WTC11 (cell line): ENCODE measurements around the gene PRKAG2. TPM values are rescaled to one million over a fixed set of nuclear protein-coding genes. Genes with fewer than 3 reads are reported as not detected.

Experiments
- ATAC-seq: fragments of 200-7000 bp; cut with Tn5 transposase; 2 replicates; pipeline ENCODE4 v1.10.0; 2021; ENCODE audit warnings: mild to moderate bottlenecking, moderate library complexity
- CTCF ChIA-PET: fragments of 300-600 bp; sonication (Branson Sonifier 250); formaldehyde crosslinking; loops from one replicate; lab custom pipeline; 2021; ENCODE audit warnings: antibody characterized with exemption; lab: Charles Lee
- POLR2A ChIA-PET: fragments of 350-600 bp; sonication (Branson Sonifier 250); formaldehyde crosslinking; loops from one replicate; lab custom pipeline; 2021; ENCODE audit warnings: antibody characterized with exemption; lab: Charles Lee
- DNase-seq: peaks from one replicate; pipeline ENCODE4 v3.0.0; 2021; ENCODE audit warnings: low spot score
- H3K27ac Mint-ChIP-seq: 2 replicates; pipeline ENCODE4 v1.8.0; 2021; ENCODE audit warnings: mixed read lengths
- H3K27me3 Mint-ChIP-seq: 2 replicates; pipeline ENCODE4 v1.8.0; 2021; ENCODE audit warnings: low read depth, mild to moderate bottlenecking, moderate library complexity, mixed read lengths
- H3K36me3 Mint-ChIP-seq: 2 replicates; pipeline ENCODE4 v1.8.0; 2021; ENCODE audit warnings: mixed read lengths
- H3K4me1 Mint-ChIP-seq: 2 replicates; pipeline ENCODE4 v1.8.0; 2022; ENCODE audit warnings: mixed read lengths
- H3K4me3 Mint-ChIP-seq: 2 replicates; pipeline ENCODE4 v1.8.0; 2021; ENCODE audit warnings: mild to moderate bottlenecking, moderate library complexity, mixed read lengths
- H3K9me3 Mint-ChIP-seq: 2 replicates; pipeline ENCODE4 v1.8.0; 2021; ENCODE audit warnings: mixed read lengths
- CREB1 ChIP-seq: sonication (generic); formaldehyde crosslinking; IDR thresholded peaks from 2 replicates; pipeline ENCODE4 v1.8.0; 2023; ENCODE audit warnings: mild to moderate bottlenecking, missing genetic modification reagents
- ELF4 ChIP-seq: sonication (generic); formaldehyde crosslinking; IDR thresholded peaks from 2 replicates; pipeline ENCODE4 v1.8.1; 2022; ENCODE audit warnings: low read depth, mild to moderate bottlenecking, moderate library complexity, missing genetic modification reagents
- ESRRA ChIP-seq: sonication (generic); formaldehyde crosslinking; IDR thresholded peaks from 2 replicates; pipeline ENCODE4 v1.8.1; 2022; ENCODE audit warnings: mild to moderate bottlenecking, missing genetic modification reagents, borderline replicate concordance
- ETV6 ChIP-seq: sonication (generic); formaldehyde crosslinking; IDR thresholded peaks from 2 replicates; pipeline ENCODE4 v1.8.1; 2022; ENCODE audit warnings: mild to moderate bottlenecking, missing genetic modification reagents
- GTF2I ChIP-seq: fragments of 250-450 bp; sonication (Bioruptor Pico); conservative IDR thresholded peaks from 2 replicates; pipeline ENCODE4 v1.4.0; 2021; ENCODE audit warnings: mild to moderate bottlenecking
- HMGA2 ChIP-seq: fragments of 250-450 bp; sonication (Bioruptor Pico); IDR thresholded peaks from 2 replicates; pipeline ENCODE4 v1.4.0; 2021; ENCODE audit warnings: mild to moderate bottlenecking, moderate library complexity
- JUN ChIP-seq: sonication (generic); formaldehyde crosslinking; IDR thresholded peaks from 2 replicates; pipeline ENCODE4 v1.8.0; 2023; ENCODE audit warnings: mild to moderate bottlenecking, missing genetic modification reagents
- MXD4 ChIP-seq: fragments of 250-450 bp; sonication (Bioruptor Pico); IDR thresholded peaks from 2 replicates; pipeline ENCODE4 v1.8.0; 2021; ENCODE audit warnings: mild to moderate bottlenecking, moderate library complexity, borderline replicate concordance
- NR3C1 ChIP-seq: sonication (generic); formaldehyde crosslinking; conservative IDR thresholded peaks from 2 replicates; pipeline ENCODE4 v1.8.1; 2023; ENCODE audit warnings: low read depth, mild to moderate bottlenecking, missing genetic modification reagents
- PRRX2 ChIP-seq: fragments of 250-450 bp; sonication (Bioruptor Pico); IDR thresholded peaks from 2 replicates; pipeline ENCODE4 v1.8.0; 2021; ENCODE audit warnings: mild to moderate bottlenecking
- SMAD3 ChIP-seq: sonication (generic); formaldehyde crosslinking; IDR thresholded peaks from 2 replicates; pipeline ENCODE4 v1.8.0; 2022; ENCODE audit warnings: missing genetic modification reagents, mild to moderate bottlenecking, borderline replicate concordance
- SMAD4 ChIP-seq: sonication (generic); formaldehyde crosslinking; IDR thresholded peaks from 2 replicates; pipeline ENCODE4 v1.8.0; 2022; ENCODE audit warnings: mild to moderate bottlenecking, missing genetic modification reagents
- ZBTB21 ChIP-seq: sonication (generic); formaldehyde crosslinking; IDR thresholded peaks from 2 replicates; pipeline ENCODE4 v1.8.1; 2023; ENCODE audit warnings: mild to moderate bottlenecking, missing genetic modification reagents, borderline replicate concordance
- ZNF138 ChIP-seq: sonication (generic); formaldehyde crosslinking; conservative IDR thresholded peaks from 2 replicates; pipeline ENCODE4 v1.8.1; 2022; ENCODE audit warnings: mild to moderate bottlenecking, moderate library complexity, missing genetic modification reagents
- ZNF396 ChIP-seq: fragments of 250-450 bp; sonication (Bioruptor Pico); IDR thresholded peaks from 2 replicates; pipeline ENCODE4 v1.8.0; 2021; ENCODE audit warnings: mild to moderate bottlenecking, moderate library complexity, borderline replicate concordance
- ZNF423 ChIP-seq: fragments of 250-450 bp; sonication (Bioruptor Pico); IDR thresholded peaks from 2 replicates; pipeline ENCODE4 v2.1.2; 2022; ENCODE audit warnings: mild to moderate bottlenecking, moderate library complexity
- total RNA-seq: library from RNA; stranded (reverse); gene quantifications from 3 replicates; pipeline ENCODE4 v1.2.3, GENCODE V29; 2021
- TF ChIP-seq, protein P1 (sequence below): fragments of 250-450 bp; sonication (Bioruptor Pico); IDR thresholded peaks from 2 replicates; pipeline ENCODE4 v1.9.0; 2021; ENCODE audit warnings: moderate library complexity, mild to moderate bottlenecking, inconsistent platforms, borderline replicate concordance
- TF ChIP-seq, protein P2 (sequence below): sonication (generic); formaldehyde crosslinking; IDR thresholded peaks from 2 replicates; pipeline ENCODE4 v1.8.0; 2023; ENCODE audit warnings: mild to moderate bottlenecking, missing genetic modification reagents
- TF ChIP-seq, protein P3 (sequence below): sonication (generic); formaldehyde crosslinking; IDR thresholded peaks from 2 replicates; pipeline ENCODE4 v1.8.1; 2022; ENCODE audit warnings: low read depth, mild to moderate bottlenecking, moderate library complexity, missing genetic modification reagents, borderline replicate concordance
- TF ChIP-seq, protein P4 (sequence below): sonication (generic); formaldehyde crosslinking; IDR thresholded peaks from 2 replicates; pipeline ENCODE4 v1.8.1; 2023; ENCODE audit warnings: mild to moderate bottlenecking, missing genetic modification reagents, moderate library complexity
- TF ChIP-seq, protein P5 (sequence below): sonication (generic); formaldehyde crosslinking; IDR thresholded peaks from 2 replicates; pipeline ENCODE4 v1.8.0; 2022; ENCODE audit warnings: mild to moderate bottlenecking, missing genetic modification reagents
- TF ChIP-seq, protein P6 (sequence below): sonication (generic); formaldehyde crosslinking; IDR thresholded peaks from 2 replicates; pipeline ENCODE4 v1.8.1; 2022; ENCODE audit warnings: mild to moderate bottlenecking, moderate library complexity, missing genetic modification reagents
- TF ChIP-seq, protein P7 (sequence below): sonication (generic); formaldehyde crosslinking; IDR thresholded peaks from 2 replicates; pipeline ENCODE4 v1.8.1; 2022; ENCODE audit warnings: missing genetic modification reagents, borderline replicate concordance

PRKAG2 gene
- total RNA-seq, 1 experiment from 2014 or later, result 20.3 TPM

DNA sequence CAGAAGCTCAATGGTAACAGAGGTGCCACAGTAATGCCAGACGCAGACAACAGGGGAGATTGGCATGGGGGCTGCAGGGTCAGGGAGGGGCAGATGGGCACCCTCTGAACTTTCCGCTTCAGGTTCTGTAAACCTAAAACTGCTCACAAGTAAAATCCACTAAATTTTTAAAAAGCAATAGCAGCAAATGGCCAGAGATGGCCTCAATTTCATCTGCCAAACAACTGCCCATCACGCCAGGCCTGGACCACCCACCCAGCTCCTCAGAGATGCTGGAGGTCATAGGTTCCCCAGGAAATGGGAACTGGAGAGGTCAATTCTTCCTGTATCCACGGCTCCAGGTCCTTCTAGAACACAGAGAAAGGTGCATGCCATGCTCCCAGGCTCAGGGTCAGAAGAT is 76.1 kb downstream of the PRKAG2 start:
- no peaks in the 10 kb centered on the region for H3K36me3 Mint-ChIP-seq
- H3K27me3 Mint-ChIP-seq, result no peaks in the 10 kb centered on the region
- H3K4me1 Mint-ChIP-seq, result no peaks in the 10 kb centered on the region
- ATAC-seq (no peak), DNase-seq (no peak)
- ChIA-PET CTCF (interaction anchor here (0.7 to 1.5 kb wide), 2 partner anchors 9 to 391 kb away, joined by 3 read pairs; no protein-coding TSS in a partner anchor), POLR2A (no interaction called here)
- TF ChIP-seq ZNF396 (CRISPR knock-in tag) (no peak), ELF4 (CRISPR knock-in tag) (no peak), HMGA2 (no peak), ZNF423 (CRISPR knock-in tag) (no peak), ZNF138 (CRISPR knock-in tag) (no peak), CREB1 (no peak), GTF2I (no peak), SMAD3 (CRISPR knock-in tag) (no peak), ETV6 (CRISPR knock-in tag) (no peak), JUN (CRISPR knock-in tag) (no peak), NR3C1 (CRISPR knock-in tag) (no peak), ESRRA (no peak)
- TF ChIP-seq, protein P1, sequence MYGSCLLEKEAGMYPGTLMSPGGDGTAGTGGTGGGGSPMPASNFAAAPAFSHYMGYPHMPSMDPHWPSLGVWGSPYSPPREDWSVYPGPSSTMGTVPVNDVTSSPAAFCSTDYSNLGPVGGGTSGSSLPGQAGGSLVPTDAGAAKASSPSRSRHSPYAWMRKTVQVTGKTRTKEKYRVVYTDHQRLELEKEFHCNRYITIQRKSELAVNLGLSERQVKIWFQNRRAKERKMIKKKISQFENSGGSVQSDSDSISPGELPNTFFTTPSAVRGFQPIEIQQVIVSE (CRISPR knock-in tag), result no peak
- TF ChIP-seq, protein P2, sequence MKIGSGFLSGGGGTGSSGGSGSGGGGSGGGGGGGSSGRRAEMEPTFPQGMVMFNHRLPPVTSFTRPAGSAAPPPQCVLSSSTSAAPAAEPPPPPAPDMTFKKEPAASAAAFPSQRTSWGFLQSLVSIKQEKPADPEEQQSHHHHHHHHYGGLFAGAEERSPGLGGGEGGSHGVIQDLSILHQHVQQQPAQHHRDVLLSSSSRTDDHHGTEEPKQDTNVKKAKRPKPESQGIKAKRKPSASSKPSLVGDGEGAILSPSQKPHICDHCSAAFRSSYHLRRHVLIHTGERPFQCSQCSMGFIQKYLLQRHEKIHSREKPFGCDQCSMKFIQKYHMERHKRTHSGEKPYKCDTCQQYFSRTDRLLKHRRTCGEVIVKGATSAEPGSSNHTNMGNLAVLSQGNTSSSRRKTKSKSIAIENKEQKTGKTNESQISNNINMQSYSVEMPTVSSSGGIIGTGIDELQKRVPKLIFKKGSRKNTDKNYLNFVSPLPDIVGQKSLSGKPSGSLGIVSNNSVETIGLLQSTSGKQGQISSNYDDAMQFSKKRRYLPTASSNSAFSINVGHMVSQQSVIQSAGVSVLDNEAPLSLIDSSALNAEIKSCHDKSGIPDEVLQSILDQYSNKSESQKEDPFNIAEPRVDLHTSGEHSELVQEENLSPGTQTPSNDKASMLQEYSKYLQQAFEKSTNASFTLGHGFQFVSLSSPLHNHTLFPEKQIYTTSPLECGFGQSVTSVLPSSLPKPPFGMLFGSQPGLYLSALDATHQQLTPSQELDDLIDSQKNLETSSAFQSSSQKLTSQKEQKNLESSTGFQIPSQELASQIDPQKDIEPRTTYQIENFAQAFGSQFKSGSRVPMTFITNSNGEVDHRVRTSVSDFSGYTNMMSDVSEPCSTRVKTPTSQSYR, result no peak
- TF ChIP-seq, protein P3, sequence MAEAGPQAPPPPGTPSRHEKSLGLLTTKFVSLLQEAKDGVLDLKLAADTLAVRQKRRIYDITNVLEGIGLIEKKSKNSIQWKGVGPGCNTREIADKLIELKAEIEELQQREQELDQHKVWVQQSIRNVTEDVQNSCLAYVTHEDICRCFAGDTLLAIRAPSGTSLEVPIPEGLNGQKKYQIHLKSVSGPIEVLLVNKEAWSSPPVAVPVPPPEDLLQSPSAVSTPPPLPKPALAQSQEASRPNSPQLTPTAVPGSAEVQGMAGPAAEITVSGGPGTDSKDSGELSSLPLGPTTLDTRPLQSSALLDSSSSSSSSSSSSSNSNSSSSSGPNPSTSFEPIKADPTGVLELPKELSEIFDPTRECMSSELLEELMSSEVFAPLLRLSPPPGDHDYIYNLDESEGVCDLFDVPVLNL (CRISPR knock-in tag), result no peak
- TF ChIP-seq, protein P4, sequence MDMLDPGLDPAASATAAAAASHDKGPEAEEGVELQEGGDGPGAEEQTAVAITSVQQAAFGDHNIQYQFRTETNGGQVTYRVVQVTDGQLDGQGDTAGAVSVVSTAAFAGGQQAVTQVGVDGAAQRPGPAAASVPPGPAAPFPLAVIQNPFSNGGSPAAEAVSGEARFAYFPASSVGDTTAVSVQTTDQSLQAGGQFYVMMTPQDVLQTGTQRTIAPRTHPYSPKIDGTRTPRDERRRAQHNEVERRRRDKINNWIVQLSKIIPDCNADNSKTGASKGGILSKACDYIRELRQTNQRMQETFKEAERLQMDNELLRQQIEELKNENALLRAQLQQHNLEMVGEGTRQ (CRISPR knock-in tag), result no peak
- TF ChIP-seq, protein P5, sequence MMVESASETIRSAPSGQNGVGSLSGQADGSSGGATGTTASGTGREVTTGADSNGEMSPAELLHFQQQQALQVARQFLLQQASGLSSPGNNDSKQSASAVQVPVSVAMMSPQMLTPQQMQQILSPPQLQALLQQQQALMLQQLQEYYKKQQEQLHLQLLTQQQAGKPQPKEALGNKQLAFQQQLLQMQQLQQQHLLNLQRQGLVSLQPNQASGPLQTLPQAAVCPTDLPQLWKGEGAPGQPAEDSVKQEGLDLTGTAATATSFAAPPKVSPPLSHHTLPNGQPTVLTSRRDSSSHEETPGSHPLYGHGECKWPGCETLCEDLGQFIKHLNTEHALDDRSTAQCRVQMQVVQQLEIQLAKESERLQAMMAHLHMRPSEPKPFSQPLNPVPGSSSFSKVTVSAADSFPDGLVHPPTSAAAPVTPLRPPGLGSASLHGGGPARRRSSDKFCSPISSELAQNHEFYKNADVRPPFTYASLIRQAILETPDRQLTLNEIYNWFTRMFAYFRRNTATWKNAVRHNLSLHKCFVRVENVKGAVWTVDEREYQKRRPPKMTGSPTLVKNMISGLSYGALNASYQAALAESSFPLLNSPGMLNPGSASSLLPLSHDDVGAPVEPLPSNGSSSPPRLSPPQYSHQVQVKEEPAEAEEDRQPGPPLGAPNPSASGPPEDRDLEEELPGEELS (CRISPR knock-in tag), result no peak
- TF ChIP-seq, protein P6, sequence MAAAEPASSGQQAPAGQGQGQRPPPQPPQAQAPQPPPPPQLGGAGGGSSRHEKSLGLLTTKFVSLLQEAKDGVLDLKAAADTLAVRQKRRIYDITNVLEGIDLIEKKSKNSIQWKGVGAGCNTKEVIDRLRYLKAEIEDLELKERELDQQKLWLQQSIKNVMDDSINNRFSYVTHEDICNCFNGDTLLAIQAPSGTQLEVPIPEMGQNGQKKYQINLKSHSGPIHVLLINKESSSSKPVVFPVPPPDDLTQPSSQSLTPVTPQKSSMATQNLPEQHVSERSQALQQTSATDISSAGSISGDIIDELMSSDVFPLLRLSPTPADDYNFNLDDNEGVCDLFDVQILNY (CRISPR knock-in tag), result no peak
- no peaks in the 10 kb centered on the region for H3K9me3 Mint-ChIP-seq
- no peak overlapping the region for H3K4me3 Mint-ChIP-seq
- H3K27ac Mint-ChIP-seq, result no peak overlapping the region

DNA sequence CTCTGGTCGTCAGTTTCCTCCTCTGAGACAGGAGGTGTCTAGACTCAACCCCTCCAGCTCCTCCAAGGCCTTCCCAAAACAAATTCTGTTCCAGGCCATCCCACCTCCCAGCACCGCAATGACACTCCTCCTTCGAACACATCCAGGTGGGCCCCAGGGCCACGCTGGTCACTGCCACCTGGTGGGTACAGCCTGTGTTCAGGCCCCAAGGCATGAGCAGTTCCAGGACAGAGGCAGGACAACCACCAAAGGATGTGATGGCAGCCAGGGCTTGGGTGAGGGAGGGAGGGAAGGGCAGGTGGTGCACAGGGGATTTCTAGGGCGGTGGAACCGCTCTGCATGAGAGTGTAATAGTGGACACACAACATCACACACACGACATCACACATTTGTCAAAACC is 76.5 kb downstream of the PRKAG2 start:
- DNase-seq, result no peak
- no peak overlapping the region for H3K27ac Mint-ChIP-seq
- CTCF ChIA-PET, result interaction anchor here (0.7 to 1.5 kb wide), 2 partner anchors 8 to 391 kb away, joined by 3 read pairs; no protein-coding TSS in a partner anchor
- TF ChIP-seq ZNF138 (CRISPR knock-in tag), result no peak
- TF ChIP-seq, protein P7, sequence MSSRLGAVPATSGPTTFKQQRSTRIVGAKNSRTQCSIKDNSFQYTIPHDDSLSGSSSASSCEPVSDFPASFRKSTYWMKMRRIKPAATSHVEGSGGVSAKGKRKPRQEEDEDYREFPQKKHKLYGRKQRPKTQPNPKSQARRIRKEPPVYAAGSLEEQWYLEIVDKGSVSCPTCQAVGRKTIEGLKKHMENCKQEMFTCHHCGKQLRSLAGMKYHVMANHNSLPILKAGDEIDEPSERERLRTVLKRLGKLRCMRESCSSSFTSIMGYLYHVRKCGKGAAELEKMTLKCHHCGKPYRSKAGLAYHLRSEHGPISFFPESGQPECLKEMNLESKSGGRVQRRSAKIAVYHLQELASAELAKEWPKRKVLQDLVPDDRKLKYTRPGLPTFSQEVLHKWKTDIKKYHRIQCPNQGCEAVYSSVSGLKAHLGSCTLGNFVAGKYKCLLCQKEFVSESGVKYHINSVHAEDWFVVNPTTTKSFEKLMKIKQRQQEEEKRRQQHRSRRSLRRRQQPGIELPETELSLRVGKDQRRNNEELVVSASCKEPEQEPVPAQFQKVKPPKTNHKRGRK (CRISPR knock-in tag), result no peak
- TF ChIP-seq ZBTB21, result no peak
- TF ChIP-seq MXD4 (CRISPR knock-in tag), result no peak
- TF ChIP-seq ETV6 (CRISPR knock-in tag), result no peak
- no peak for TF ChIP-seq PRRX2 (CRISPR knock-in tag)
- TF ChIP-seq, protein P3 (CRISPR knock-in tag), result no peak
- TF ChIP-seq, protein P4 (CRISPR knock-in tag), result no peak
- TF ChIP-seq SMAD4 (CRISPR knock-in tag), result no peak
- no peak for TF ChIP-seq HMGA2

More for the DNA sequence above, 76.5 kb downstream of the PRKAG2 start:
- Mint-ChIP-seq H3K27me3 (no peaks in the 10 kb centered on the region), H3K4me3 (no peak overlapping the region), H3K36me3 (no peaks in the 10 kb centered on the region), H3K4me1 (no peaks in the 10 kb centered on the region), H3K9me3 (no peaks in the 10 kb centered on the region)
- no peak for ATAC-seq
- POLR2A ChIA-PET, result interaction anchor here (0.5 kb wide), 1 partner anchor 27 kb away, joined by 6 read pairs; no protein-coding TSS in a partner anchor
